Pancreas (tissue), 10 donors: ENCODE results near the gene TANGO2. TPM values are rescaled to one million over a fixed set of nuclear protein-coding genes. Genes with fewer than 3 reads are reported as not detected.
A peak's percentile ranks its signal among the peaks of the same experiment; 100 is the strongest.

Experiments used
- ATAC-seq, 4 donors: fragments of 200-7000 bp; cut with Tn5 transposase; one replicate each; pipeline versions ENCODE4 v1.8.0 to v1.9.1; 2020; ENCODE audit warnings: mild to moderate bottlenecking in 4 of 4, moderate library complexity in 4 of 4
- DNase-seq, 6 donors: peaks; one replicate each; pipeline ENCODE4 v3.0.0-alpha.2; 2020
- FAIRE-seq: peaks from 2 replicates; lab custom pipeline; 2012; peaks lifted over from hg19 to GRCh38; lab: Jason Lieb, UNC
- H3K27ac ChIP-seq, 4 donors: fragments of 200-600 bp; sonication (generic); 1 replicate in 3 of 4; 2 replicates in 1 of 4; pipeline versions ENCODE4 v1.5.0 to v1.8.0; 2020
- H3K27me3 ChIP-seq, 4 donors: fragments of 200-600 bp; one replicate each; pipeline ENCODE4 v1.8.0; 2021
- H3K36me3 ChIP-seq, 3 donors: fragments of 200-600 bp; sonication (generic) in 1 of 3; one replicate each; pipeline versions ENCODE4 v1.5.0 to v1.8.0; 2020 to 2021
- H3K4me1 ChIP-seq, 3 donors: fragments of 200-600 bp; one replicate each; pipeline ENCODE4 v1.8.0; 2021
- H3K4me3 ChIP-seq, 4 donors: fragments of 200-600 bp; sonication (generic) in 2 of 4; one replicate each; pipeline versions ENCODE4 v1.5.0 to v1.8.0; 2020 to 2021
- H3K9me3 ChIP-seq, 4 donors: fragments of 200-600 bp; one replicate each; pipeline ENCODE4 v1.8.0; 2021
- WGBS, 2 donors: extraction: QIAGEN DNeasy Blood & Tissue Kit; methylation state at CpG; one replicate each; pipeline ENCODE4 v1.1.7; 2013; 5-methylcytosine and 5-hydroxymethylcytosine counted together
- intact Hi-C, 3 donors: fragments of 100-400 bp; cut with DNase I; formaldehyde crosslinking; loops; one replicate each; pipeline versions ENCODE4 v1.11.1 to v1.14.2; 2022
- polyA plus RNA-seq, 2 donors: library from polyadenylated mRNA; stranded (reverse); fragments of 200-250 nt; gene quantifications; one replicate each; pipeline ENCODE4 v1.2.3, GENCODE V29; 2013
- total RNA-seq, 6 donors: library from RNA; stranded (reverse); fragmentation: NEBNext Ultra II Directional in 4 of 6; extraction: Animal tissue kit (Norgen Biotek cat#: 25700) in 4 of 6; gene quantifications; one replicate each; pipeline versions ENCODE4 v1.2.1 to v1.2.4, GENCODE V29; 2021 to 2023
- TF ChIP-seq, protein P1 (sequence below), 4 donors: fragments of 200-600 bp; sonication (generic) in 3 of 4; IDR thresholded peaks; one replicate each; pipeline versions ENCODE4 v1.5.0 to v1.8.0; 2021; ENCODE audit warnings: antibody characterized with exemption in 4 of 4
- donor health status: healthy with polysubstance abuse.
- donor health status: DM: no; HTN: no; CAD: no; lungs with moderate emphysema.
- donor health status: DM: no; HTN: no; CAD: no.
- donor health status: control.
- donor health status: control.
- donor health status: Bipolar disorder and iron deficiency.
- donor health status: DM: yes; HTN: yes; CAD: no.
- donor health status: DM: no; HTN: no; CAD: no.
- donor health status: DM: no; HTN: no; CAD: no.
- donor health status: DM: yes; HTN: yes; CAD: no.

The TANGO2 gene
- total and polyA plus RNA-seq, 8 donors: 4.0 to 20.4 (median 11.5) TPM

DNA sequence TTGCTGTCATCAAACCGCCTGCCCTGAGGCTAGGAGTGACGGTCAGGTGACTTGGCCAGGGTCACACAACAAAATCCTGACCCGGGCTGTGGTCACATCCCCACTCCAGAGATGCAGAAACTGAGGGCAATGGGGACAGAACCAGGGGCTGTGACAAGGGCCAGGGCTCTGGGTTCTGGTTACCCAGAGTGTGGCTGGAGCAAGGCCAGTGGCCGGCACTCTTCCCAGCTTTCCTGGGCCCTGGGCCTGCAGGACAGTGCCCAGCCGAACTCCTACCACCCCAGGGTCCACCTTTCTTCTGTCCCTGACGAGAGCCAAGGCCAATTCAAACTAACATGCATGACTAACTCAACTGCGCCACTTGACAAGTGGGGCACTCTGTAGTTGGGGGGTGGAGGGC lies 40.1 kb upstream of the TANGO2 start:
- WGBS, 2 donors: 82 to 88% methylated on average over 7 of the region's 7 CpGs
- no peaks in the 10 kb centered on the region for H3K27me3 ChIP-seq
- no peaks in the 10 kb centered on the region for H3K36me3 ChIP-seq
- no peaks in the 10 kb centered on the region for H3K9me3 ChIP-seq
- no peak overlapping the region for H3K27ac ChIP-seq
- TF ChIP-seq, protein P1, sequence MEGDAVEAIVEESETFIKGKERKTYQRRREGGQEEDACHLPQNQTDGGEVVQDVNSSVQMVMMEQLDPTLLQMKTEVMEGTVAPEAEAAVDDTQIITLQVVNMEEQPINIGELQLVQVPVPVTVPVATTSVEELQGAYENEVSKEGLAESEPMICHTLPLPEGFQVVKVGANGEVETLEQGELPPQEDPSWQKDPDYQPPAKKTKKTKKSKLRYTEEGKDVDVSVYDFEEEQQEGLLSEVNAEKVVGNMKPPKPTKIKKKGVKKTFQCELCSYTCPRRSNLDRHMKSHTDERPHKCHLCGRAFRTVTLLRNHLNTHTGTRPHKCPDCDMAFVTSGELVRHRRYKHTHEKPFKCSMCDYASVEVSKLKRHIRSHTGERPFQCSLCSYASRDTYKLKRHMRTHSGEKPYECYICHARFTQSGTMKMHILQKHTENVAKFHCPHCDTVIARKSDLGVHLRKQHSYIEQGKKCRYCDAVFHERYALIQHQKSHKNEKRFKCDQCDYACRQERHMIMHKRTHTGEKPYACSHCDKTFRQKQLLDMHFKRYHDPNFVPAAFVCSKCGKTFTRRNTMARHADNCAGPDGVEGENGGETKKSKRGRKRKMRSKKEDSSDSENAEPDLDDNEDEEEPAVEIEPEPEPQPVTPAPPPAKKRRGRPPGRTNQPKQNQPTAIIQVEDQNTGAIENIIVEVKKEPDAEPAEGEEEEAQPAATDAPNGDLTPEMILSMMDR (IDR thresholded peaks at IDR 0.05): no peak
- no peak for FAIRE-seq
- H3K4me3 ChIP-seq: no peak overlapping the region
- intact Hi-C loops: no loop called here
- peak in 1 of 6 donors; percentile 38 for DNase-seq
- no peak for ATAC-seq
- peaks cover 0 to under 1% (median 0%) of the 10 kb centered on the region in 3 donors for H3K4me1 ChIP-seq

DNA sequence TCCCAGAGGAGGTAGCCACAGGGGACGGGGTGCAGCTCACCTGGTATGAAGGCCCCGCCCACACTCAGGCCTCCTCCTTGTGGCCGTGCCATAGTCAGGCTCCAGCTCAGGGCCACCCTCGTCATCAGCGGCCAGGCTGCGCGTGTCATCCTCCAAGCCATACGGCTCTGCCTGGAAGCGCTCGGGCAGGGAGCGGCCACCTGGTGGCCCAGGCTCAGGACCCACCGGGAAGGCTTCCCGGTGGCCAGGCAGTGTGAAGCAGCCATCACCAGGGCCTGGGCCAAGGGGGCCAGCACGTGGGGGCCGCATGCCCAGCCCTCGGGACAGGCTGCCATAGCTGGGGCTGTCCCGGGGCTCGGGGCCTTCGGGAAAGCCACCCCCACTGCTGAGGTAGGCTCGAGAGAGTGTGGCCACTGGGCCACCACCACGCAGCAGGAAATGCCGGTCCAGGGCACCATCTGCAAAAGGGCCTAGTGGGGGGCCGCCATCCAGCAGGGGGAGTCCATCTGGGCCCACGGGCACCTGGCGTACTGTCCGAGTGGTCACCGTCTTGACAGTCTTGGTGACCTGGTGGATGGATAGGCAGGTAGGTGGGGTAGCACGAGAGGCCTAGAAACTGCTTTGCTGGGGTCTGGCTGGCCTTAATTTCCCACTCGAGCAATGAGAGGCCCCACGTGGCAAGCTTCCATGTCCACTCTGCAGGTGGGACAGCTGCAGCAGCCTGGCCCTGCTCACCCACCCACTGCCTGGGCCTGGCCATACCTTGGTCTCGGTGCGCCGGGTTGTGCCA lies 39.5 kb upstream of the TANGO2 start:
- Histone ChIP-seq H3K4me3 (no peak overlapping the region), H3K27ac (no peak overlapping the region), H3K27me3 (no peaks in the 10 kb centered on the region), H3K4me1 (peaks cover 0 to 6% (median 3%) of the 10 kb centered on the region in 3 donors), H3K36me3 (no peaks in the 10 kb centered on the region), H3K9me3 (no peaks in the 10 kb centered on the region)
- no peak for ATAC-seq
- DNase-seq: peak in 2 of 6 donors; percentile 28 to 72
- FAIRE-seq: no peak
- WGBS, 2 donors: 92 to 94% methylated on average over 31 to 33 of the region's 33 CpGs
- intact Hi-C loops: no loop called here
- TF ChIP-seq, protein P1 (IDR thresholded peaks at IDR 0.05): no peak

DNA sequence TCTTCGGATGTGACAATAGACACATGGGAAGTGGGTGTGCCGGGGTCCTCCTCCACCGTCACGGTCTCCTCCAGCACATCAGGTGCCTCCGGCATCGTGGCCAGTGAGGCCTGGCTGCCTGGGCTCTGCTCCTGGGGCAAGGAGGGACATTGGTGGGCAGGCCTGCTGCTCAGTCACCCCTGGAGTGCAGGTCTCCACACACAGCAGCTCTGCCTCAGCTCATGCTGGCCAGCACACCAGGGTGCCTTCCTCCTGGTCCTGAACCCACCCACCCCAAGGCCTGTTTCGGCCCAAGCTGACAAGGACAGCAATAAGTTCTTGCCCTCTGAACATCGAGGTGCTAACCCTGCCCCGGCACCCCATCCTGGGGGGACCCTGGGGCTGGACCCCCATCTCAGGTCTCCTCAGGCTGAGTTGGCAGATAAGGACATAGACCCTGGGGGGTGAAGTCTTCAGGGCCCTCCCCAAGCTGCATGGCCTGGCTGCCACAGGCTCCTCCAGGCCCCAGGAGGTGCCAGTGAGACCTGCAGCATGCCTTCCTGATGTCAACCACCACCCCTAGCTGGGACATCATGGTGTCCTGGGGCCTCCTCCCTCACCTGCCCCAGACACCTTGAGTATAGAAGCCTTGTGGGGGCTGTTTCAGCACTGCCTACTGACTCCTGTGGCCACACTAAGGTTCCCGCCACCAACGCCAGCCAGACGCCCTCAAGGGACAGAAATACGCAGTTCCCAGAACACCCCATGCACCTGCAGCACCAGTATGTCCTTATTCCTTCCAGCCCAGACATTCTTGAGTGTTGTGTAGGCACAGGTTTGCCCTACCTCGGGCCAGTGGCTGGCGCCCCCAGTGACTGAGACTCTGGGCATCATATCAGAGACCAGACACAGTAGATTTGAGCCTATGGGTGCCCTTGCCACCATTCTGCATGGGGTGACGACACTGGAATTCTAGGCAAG lies 38.7 kb upstream of the TANGO2 start:
- peaks cover 0 to 7% (median 5%) of the 10 kb centered on the region in 3 donors for H3K4me1 ChIP-seq
- DNase-seq: peak in 3 of 6 donors; percentile 18 to 67 (median 35)

DNA sequence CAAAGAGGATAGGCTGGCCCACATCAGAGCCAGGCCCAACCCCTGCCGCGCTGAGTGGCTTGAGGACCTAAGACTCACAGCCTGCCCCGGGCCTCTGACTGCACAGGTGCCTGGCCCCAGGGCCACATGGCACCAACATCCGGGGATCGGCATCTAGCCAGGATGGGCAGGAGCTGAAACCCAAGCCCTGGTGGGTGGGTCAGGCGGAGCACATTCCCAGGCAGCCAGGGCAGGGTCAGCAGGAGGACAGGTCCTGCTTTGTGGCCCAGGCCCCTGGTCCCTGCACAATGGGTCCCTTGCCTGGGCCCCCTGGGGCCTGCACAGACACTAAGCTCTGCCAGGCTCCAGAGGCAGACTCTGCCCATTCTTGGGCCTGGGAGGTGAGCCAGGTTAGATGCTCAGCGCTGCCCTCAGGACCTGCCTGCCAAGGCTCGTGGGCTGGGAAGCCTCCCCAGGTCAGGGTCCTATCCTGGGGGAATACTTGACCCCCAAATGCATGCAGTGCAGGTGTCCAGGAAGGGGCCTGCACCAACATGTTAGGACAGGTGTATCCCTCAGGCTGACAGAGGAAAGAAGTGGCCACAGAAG lies 37.8 kb upstream of the TANGO2 start:
- Histone ChIP-seq H3K9me3 (no peaks in the 10 kb centered on the region), H3K4me1 (peaks cover 0 to 7% (median 5%) of the 10 kb centered on the region in 3 donors), H3K36me3 (no peaks in the 10 kb centered on the region), H3K4me3 (no peak overlapping the region), H3K27ac (no peak overlapping the region), H3K27me3 (no peaks in the 10 kb centered on the region)
- DNase-seq (peak in 3 of 6 donors; percentile 23 to 62 (median 50)), FAIRE-seq (no peak), ATAC-seq (no peak)
- intact Hi-C loops: no loop called here
- TF ChIP-seq, protein P1 (IDR thresholded peaks at IDR 0.05): no peak
- 94 to 99% methylated on average over 8 of the region's 8 CpGs for WGBS, 2 donors

More for the DNA sequence above, 38.7 kb upstream of the TANGO2 start:
- TF ChIP-seq, protein P1 (IDR thresholded peaks at IDR 0.05): no peak
- H3K9me3 ChIP-seq: no peaks in the 10 kb centered on the region
- H3K27ac ChIP-seq: no peak overlapping the region
- no peak for FAIRE-seq
- no peak overlapping the region for H3K4me3 ChIP-seq
- H3K27me3 ChIP-seq: no peaks in the 10 kb centered on the region
- no peak for ATAC-seq
- intact Hi-C loops: no loop called here
- H3K36me3 ChIP-seq: no peaks in the 10 kb centered on the region
- WGBS, 2 donors: 94 to 96% methylated on average over 16 of the region's 16 CpGs
